Stimulated activated CD4-positive, alpha-beta T cell treated with anti-CD3 and anti-CD28 coated beads, Interleukin-1b, Interleukin-23, amount 100 ng/mL, for 48 hours (primary cell): ENCODE data around the gene WWOX.

Source experiments
- DNase-seq: peaks from one replicate; pipeline ENCODE4 v3.0.0-alpha.2; 2020

The WWOX gene

DNA sequence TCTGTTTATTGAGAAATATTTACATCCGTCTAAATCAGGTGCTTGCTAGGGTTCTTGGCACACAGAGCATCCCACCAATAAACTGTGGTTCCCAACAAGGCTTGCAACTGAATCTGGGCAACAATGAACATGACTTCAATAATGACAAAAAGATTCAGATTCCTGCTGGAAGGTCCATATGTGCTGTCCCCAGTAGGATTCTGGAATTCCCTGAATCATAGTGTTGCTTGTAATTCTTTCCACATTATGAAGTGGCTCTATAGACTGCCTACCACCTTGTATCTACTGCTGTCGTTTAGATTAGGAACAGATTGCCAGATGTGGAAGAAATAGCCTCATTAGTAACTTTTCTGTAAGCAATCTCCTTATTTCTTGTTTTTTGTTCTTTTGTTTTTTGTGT lies 265.9 kb downstream of the WWOX start:
- DNase-seq: no peak

DNA sequence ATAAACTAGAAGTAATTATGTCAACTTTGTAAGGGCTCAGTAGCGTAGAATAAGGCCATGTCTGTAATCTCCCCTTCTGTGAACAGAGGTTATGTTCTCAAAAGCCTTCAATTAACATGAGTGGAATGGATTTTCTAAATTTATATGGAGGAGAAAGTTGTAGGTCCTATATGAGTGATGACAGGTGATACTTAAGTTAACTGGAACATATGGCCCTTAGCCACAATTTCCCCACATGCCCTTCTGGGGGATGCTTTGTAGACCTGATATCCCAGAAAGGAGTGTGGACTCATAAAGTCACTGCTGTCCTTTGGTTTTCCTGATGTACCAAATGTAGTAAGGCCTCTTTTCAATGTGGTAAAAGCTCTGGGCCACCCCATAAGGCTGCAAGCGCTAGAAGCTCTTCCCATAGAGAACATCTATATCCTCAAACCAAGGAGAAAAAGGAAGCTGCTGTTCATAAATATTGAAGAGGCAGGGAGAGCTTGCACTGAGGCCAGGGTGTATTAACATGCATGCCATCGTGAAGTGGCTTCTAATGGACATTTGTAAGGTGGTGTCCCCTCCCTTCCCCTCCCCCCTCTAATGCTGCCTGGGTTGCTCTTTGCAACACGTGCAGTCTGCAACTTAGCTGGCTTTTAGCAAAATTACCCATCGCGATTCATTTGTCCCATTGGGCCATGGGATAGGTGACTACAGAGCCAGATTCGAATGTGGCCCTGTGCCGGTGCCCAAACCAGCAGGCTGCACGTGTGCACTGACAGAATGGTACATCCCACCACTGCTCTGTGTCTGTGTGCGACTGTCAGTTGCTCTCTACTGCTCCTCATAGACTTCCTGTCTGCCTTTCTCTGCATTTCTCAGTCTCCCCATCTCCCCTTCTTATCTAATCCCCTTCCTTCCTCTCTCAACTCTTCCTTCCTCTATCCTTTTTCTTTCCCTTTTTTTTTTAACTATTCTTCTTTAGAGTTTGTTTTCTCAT lies 269.0 kb downstream of the WWOX start:
- no peak for DNase-seq

DNA sequence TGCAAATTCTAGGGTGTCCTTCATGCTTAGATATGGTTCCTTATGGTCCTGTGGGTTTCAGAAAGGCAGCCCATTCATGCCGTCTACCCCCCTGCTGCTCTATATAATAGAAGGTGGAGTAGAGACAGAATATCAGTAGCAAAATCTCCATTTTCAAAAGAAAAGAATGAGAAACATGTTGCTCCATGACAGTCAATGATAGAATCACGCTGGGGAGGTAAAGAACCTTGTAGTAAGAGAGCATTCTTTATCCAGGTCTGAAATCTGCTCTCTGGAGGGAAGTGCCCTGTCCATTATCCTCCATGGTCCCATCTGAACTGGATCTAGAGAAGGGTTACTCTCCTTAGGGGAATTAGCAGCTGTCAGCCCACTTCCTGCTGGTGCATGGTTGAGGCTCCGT lies 272.8 kb downstream of the WWOX start:
- no peak for DNase-seq

DNA sequence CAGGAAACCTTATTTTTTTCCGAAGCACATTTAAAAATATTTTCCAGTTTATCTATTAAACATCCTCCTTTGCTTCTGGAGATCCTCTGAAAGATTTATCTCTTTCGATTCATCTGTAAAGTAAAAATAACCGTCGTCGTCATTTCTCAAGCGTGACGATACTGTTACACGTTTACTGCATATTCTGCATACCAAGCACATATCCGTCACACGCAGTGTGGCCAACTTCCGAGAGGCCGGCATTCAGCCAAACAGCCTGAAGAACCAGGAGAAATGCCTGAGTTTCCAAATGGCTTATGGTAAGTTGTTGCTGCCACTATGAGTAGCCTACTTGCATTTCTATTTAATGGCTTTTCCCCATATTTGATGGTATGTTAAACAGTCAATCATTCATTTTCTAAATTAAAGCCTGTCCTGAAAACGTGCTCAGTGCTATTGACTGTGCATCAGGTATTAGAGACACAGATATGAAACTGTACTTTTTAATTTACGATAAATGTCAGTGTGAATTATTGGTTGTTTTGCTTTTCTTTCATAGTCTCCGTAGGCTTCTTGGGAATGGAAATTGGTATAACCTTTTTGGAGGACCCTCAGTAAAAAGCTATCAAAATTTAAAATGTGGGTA lies 275.7 kb downstream of the WWOX start:
- no peak for DNase-seq

DNA sequence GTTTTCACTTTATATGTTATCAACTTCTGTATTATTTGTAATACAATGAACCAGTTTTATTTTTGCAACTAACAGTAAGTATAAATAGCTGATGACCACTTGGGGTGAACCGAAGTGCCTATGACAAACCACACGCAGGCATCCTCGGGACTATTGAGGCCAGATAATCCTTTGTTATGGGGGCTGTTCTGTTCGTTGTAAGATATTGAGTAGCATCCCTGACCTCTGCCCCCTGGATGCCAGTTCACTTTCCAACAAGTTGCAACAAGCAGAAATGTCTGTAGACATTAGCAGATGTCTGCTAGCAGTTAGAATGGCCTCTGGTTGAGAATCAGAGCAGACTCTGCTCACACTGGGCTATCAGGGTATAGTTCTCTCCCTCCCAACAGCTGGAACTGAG lies 277.0 kb downstream of the WWOX start:
- no peak for DNase-seq

DNA sequence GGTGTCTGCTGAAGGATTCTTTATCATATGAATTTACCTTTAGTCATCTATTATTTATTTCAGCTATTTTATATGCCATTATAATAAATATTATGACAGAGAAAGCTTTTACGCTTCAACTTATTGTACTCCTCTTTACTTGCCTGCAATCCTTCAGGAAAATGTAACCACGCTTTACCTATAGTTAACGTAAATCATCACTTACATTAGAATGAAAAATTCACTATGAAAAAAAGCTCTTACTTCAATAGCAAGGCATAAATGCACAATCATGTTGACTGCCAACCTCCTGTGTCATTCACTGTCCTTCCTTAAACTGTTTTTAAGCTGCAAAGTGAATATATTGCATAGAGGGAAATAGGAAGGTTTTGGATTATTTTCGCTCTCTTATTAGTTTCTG lies 277.9 kb downstream of the WWOX start:
- no peak for DNase-seq

DNA sequence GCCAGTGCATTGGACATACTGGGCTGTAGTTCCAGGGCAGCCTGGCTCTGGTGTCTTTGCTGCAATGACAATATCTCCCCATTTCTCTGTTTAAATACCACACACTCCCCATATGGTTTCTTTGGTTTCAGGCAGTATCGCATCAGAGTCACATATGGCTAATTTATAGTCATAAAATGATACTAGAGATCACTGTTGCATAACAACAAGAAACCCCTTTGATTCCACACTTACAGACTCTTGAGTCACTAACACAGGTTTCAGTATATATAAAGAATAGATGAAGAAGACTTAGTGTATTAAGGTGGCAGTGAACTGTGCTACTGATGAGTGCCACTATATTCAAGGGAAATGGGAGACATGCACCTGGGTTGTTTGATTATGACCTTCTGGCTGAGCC lies 281.6 kb downstream of the WWOX start:
- no peak for DNase-seq

DNA sequence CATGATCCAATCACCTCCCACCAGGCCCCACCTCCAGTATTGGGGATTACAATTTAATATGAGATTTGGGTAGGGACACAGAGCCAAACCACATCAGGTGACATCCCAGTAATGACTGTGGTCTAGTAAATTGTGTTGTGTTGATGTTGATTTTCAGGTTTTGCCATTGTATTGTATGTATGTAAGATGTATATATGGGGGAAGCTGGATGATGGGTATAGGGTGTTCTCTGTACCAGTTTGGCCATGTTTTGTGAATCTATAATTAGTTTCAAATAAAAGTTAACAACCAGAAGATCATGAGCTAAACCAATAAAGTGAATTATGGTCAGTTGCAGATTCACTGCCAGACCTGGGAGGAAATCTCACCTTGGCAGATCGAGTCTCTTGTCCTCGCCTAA lies 283.7 kb downstream of the WWOX start:
- no peak for DNase-seq

DNA sequence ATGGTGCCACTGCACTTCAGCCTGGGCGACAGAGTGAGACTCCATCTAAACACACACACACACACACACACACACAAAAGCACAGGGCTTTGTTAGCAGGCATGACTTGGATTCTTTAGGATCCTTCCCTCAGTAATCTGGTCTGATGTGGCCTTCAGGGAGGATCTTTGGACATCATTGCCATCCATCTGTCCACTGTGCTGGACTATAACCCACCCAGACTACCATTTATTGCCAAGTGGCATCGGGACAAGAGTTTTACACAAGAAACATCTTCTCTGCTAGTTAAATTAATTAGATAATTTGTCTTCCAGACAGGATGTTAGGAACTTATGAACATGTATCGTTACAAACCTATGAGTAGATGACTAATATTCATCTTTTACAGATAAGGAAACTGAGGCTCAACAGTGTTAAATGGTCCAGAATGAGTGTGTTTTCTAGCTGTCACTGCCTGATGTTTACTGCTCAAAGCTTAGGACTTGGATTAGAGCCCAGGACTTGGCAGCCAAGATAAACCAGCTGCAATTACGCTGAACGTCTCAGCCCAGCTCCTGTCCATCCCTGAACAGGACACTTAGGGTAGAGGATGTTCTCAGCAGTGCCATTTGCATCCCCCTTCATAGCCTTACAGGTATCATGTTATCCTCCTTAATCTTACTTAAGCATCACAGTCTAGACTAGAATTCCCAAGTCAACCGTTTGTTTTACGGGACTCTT lies 285.8 kb downstream of the WWOX start:
- no peak for DNase-seq

DNA sequence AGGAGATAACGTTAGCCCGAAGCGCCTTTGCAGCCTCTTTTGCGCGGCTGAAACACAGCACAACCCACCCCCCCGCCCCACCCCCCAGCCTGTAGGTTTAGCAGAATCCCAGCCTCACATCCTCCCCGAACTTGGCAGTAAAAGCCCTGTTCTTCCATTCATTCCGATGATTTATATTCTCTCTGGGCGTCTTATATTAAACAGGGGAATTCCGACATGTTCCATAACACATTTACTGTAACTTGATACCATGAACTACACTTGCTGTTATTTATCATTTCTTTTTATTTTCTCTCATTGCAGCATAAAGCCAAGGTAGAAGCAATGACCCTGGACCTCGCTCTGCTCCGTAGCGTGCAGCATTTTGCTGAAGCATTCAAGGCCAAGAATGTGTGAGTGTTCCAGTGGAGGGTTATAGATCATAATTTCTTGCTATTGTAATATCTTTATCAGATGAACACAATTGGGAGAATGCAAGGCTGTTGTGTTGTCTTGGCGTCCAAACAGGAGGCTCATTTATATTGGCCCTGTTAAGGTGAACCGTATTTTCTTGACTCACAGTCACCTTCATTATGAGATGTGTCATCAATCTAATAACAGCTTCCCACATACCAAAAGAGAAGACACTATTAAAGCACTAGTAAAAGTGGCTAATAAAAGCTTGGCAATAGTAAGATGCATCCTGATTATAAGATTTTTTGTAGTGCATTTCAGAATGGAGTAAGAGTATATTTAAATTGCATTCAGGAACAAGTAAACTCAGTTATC lies 287.3 kb downstream of the WWOX start:
- DNase-seq: no peak

DNA sequence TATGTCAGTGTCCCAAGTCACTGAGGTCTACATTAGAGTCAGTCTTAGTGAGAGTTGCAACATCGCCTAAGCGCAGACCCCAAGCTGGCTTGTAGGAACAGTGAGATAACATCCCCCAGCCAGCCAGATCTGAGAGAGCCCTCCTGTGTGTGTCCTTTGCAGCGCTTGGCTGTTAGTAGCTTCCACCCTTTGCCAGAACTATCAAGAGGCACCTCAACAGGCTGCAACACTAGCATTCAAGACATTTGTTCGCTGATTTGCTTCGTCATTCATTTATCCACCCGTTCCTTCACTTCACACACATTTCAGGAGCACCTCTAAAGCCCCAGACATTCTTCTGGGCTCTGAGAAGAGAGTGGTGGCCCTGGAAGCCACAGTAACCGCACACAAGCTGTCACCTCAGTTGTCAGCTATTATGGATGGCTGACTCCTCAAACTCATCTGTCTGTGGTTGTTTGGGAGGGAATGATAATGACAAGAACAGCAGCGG lies 289.6 kb downstream of the WWOX start:
- DNase-seq: no peak

DNA sequence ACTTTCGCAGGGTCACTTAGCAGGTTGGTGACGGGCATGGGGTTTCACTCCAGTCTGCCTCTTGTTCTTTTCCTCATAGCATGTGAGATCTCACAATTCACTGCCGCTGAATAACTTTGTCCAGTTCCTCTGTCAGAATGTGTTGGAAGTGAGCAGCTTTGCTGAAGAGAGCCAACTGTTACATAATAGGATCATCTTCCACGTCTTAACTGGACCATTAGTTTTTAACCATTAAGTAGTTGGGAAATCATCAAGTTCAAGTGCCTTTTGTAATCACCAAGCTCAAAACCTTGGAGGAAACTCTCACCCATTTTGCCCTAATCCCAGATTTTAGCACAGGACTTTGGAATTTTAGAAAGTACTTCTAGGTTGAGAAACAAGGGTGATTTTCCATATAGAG lies 290.6 kb downstream of the WWOX start:
- no peak for DNase-seq

DNA sequence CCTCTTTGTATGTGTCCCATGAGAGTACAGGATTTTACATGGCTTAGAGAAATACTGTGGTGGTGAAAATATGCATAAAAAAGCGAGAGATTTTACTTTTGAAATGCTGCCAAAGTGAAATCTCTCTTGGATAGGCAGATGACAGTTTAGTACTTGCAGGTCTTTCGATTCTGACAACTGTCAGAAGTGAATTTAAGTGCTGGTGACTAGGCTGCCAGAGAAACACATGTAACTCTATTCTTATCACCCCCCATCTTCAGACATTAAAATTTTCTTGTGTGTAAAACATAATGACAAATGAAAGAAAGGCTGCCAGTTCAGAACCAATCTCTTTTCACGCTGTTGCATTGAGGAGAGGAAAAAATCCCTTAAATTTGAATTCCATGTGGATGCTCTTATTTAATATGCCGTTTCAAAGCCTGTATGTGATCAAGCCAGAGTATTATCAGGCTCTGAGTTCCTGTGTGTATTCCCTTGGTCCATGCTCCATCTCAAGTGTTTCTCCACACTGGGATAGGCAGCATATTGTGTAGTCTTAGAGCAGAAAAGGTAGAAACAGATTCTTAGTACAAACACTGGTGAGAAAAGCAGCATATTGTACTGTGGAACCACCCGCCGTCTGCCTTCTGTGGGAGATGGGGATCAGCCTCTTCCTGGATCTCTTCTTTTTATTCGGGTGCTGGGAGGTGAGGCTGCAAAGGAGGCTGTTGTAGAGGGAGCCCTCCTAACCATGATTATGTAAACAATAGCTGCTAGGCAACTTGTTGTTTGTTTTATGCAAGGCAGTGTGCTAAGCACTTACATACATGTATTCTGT lies 291.3 kb downstream of the WWOX start:
- DNase-seq: no peak

DNA sequence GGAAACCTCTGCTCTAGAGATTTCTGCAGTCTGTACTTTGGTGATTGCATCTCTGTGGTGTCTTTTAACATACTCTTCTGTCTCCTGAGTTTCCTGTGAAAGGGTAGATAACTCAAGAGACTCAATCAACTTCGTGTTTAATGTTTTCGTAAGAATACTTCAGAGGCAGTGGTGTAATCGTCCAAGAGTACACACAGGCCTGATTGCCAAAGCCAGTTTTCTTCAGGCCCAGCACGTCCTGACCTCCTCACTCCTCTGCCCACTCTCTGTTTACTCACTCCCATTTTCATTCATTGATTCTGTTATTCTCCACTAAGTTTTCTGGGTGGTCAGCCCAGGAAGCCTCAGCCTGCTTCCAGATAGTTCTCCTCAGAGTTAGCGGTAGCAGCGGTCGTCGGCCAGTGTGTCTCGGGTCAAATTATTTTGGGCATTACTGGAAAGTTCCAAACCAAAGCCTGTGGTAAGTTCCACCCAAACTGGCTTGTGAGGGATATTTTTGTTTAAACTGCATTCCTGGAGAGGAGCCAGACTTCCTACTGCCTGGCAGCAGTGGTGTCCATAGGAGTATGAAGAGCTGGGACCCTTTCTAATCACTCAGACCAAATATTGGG lies 293.2 kb downstream of the WWOX start:
- no peak for DNase-seq

DNA sequence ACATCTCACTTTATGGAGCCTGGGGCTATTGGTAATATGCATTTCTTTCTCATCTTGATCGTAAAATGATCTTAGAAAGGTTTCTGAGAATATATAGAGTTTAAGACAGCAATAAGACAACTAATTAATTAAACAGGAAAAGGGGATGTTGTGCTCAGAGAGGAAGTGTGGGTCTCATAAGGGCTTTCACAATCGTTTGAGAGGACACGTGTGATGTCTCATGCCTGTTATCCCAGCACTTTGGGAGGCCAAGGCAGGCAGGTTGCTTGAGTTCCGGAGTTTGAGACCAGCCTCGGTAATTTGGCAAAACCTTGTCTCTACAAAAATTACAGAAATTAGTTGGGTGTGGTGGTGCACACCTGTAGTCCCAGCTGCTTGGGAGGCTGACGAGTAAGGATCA lies 295.6 kb downstream of the WWOX start:
- no peak for DNase-seq

DNA sequence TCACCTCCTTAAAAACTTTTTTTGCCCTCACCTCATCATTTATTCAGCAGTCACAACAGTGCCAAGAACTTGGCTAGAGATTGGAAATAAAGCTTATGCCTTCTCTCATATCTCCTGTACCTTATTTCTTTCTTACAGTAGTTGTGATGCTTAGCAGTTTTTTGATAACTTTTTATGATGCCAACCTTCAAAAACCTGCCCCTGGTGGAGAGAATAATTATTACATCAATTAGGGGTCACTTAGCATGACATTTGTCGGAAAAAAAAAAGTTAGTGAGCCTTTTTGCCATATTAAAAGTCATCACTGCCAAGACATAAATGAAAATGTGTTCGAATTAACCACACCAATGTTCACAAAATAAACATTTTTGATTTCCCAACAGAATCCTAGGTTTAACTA lies 296.6 kb downstream of the WWOX start:
- no peak for DNase-seq

DNA sequence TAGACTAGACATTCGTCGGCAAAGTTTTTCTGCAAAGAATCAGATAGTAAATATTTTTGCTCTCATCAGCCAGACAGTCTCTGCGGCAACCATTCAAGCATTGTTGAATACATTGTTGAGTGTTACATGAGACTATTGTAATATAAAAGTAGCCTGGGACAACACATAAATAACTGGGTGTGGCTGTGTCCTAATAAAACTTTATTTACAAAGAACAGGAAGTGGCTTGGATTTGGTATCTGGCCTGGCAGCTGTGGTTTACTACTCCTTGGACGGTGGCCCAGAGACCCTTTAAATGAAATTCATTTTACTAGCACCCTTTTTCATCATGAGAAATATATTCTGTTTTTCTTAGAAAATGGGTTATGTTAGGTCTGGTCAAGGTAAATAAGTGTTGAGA lies 297.2 kb downstream of the WWOX start:
- DNase-seq: no peak

DNA sequence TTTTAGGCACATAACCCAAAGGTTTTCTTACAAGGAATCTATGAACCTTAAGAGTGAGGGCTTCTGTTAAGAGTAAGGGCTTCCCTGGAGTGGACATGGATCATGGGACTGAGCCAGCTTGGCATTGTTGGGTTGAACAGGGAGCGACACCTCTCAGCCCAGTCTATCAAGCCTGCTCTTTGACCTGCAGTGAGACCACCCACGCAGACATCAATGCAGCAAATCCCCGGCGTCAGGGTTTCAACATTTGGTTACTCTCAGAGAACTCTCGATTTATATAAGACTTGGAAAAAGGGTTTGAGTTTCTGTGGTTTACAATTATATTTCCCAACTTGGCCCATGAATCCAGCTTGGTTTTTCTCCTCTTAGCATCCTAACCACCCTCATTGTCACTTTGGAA lies 299.9 kb downstream of the WWOX start:
- no peak for DNase-seq

DNA sequence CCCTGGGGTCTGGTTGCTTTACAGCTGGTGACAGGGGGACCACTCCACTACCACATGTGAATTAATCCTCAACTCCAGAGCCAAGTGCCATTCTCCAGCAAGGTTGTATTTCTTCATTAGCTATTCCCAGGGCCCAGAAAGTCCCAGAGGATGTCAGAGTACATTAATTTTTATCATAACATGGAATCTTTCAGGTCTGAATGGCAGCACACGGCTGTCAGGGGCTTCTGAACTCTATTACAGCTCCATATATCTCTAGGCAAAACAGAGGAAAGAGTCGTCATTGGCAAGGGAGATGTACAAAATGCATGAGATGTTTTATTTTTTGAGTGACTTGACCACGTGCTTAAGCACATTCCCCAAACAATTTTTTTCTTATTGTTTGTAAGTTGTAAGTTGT lies 303.4 kb downstream of the WWOX start:
- DNase-seq: no peak

DNA sequence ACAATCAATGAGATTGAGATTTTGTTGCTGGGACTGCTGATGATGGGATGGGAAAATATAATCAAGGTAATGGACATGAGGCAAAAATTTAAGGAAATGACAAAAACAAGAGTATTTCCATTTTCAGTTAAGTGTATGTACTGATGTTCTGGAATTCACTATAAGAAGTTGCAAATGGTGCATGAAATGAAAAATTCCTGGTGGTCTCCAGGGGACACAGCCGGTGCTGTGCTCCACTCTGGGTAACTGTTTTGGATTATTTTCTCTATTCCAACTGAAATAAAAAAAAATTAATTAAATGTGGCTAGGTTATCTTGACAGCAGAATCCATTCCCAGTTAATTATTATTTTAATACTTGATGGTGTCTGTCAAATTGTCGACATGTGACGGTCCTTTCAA lies 305.6 kb downstream of the WWOX start:
- no peak for DNase-seq

DNA sequence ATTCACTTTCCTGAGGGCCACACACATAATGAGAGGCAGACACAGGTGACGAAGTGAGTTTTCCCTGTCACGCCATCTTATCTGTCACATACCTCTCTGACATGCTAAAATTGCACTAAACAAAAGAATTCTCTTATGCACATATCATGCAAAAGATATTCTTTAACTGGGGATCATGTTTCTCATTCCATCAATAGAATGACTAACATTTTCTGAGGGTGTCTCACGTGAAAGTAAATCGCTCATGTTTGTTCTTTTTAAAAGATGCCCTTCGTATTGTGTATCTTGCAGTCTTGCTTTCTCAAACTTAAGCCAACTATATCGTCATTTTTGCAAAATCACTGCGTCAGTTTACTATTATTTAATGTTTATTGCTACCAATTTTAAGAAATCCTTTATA lies 306.4 kb downstream of the WWOX start:
- no peak for DNase-seq

DNA sequence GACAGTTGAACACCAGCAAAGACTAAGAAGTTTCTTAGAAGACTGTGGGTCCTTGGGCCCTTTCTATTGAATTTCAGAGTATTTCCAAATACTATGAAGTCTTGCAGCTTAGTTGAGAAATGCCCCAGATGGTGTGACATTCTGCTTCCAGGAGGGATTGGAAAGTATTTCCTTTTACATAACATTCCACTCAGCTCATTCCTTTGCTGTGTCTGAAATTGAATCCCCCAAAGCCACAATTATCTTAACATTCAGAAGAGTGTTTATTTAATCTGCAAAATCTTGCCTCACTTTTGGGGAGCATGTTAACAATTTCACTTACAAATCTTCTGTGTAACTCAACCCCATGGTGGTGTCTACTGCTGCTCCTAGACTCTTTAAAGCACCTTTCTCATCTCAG lies 307.7 kb downstream of the WWOX start:
- no peak for DNase-seq
